Central memory CD4-positive, alpha-beta T cell (primary cell): Measurements from ENCODE around the gene LRRC8C.

ENCODE experiments used
- DNase-seq: peaks from one replicate; pipeline ENCODE4 v3.0.0; 2022

Gene LRRC8C

DNA sequence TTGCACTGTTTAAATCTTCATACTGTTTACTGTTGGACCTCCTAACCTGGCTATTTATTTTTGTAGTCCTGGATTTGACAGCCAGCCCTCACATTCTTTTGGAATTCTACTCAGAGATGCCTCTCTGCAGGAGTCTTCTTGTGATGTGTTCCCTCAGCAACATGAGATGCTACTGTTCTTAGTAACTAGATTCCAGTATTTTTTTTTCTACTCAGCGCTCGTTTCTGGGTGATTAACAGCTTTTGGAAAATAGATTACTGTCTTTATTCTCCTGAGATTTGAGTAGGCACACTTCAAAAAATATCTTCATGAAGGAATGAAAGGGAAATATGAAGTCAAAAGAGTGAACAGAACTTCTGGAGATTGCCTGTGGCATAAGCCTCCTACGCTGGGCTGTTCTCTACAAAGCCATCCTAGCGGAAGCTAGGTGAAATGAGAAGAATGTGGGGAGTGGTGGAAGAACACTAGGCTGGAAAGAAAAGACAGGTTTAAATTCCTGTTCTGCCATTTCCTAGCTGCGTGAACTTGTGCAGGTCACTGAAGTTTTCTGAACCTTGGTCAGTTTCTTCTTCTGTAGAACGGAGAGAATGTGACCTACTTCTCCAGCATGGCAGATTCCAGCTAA lies 75.9 kb downstream of the LRRC8C start:
- no peak for DNase-seq

DNA sequence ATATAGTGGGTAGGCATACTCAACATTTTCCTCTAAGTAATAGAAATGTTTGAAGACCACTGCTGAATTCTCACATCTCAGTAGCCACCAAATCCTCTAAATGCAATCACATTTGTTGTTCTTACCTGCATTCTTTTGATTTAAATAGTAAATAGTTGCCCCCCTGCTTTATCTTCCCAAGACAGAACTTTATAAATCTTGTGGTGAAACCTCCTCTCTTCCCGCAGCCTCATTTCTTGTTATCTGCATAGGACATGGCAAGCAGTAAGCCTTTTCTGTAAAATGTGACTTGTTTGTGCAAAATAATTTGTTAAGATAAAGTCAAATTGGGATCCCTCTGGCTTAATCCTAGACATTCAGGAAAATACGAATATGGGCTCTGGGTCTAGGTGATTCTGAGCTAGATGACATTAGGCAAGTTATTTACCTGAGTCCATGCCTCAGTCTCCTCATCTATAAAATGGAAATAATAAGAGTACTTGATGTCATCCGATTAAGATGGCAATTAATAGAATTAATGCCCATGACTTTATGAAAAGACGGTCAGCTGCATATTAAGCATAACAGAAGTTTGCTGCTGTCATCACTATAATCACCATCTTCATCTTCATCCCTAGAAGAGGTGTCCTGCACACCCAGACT lies 77.7 kb downstream of the LRRC8C start:
- DNase-seq = no peak

GRCh38 chr1:89711140-89711778 lies 78.3 kb downstream of the LRRC8C start:
- no peak for DNase-seq

DNA sequence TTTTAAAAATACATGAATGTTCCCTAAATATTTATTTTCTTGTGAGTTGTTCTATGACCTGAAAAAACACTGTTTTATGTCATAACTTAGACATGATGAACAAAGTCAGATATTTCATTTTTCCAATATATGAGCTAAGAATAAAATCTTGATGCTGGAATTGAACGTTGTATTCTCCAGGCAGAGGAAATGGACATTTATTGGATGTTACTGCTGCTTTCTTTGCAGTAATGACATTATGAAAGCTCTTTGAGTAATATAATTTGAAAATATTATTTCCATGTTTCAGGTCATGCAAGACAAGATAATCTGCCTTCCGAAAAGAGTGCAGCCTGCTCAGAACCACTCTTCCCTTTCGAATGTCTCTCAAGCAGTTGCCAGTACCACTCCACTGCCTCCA lies 79.5 kb downstream of the LRRC8C start:
- no peak for DNase-seq

DNA sequence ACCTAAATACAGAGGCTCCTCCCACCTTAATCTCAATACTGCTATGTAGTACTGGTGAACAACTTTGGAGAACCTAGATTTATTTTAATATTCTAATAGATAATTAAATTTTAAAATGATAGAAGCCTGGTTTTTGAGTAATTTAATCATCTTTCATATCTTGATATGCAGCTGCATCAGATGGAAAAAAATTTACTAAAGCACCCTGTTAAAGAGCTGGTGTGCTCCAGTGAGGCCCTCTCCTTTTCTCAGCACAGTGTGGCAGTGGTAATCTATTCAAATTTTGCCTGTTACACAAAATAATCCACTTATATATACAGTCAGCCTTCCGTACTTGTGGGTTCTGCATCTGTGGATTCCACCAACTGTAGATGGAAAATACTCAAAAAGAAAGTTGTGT lies 82.8 kb downstream of the LRRC8C start:
- DNase-seq = no peak

GRCh38 chr1:89719502-89720306 lies 86.8 kb downstream of the LRRC8C start:
- peak; percentile 13 for DNase-seq

DNA sequence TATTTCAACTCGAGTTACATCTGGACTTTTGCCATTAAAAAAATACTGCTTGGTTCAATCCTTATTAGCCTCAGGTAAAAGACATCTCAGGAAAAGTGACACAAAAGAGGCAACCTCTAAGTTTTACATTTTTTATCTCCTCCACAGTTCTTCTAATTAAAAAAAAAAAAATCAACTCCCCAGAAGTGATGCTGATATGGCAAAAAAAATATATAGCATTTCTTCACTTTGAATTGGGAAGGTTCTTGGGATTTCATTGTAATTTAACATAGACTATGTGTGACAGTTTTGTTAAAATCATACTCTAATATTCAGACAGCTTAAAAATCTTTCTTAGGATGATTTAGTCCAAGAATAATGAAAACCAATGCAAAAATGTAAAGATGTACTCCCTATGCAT lies 87.9 kb downstream of the LRRC8C start:
- DNase-seq = no peak

- DNase-seq = peak; percentile 32
Observed at GRCh38 chr1:89721351-89721750, 88.4 kb downstream of the LRRC8C start.

- DNase-seq = no peak
Observed at GRCh38 chr1:89723144-89723543, 90.2 kb downstream of the LRRC8C start.

GRCh38 chr1:89723863-89724262 lies 90.9 kb downstream of the LRRC8C start:
- DNase-seq = no peak

- DNase-seq = no peak
Observed at GRCh38 chr1:89724369-89725010, 91.6 kb downstream of the LRRC8C start.

GRCh38 chr1:89725011-89725370 lies 92.1 kb downstream of the LRRC8C start:
- DNase-seq = no peak

DNA sequence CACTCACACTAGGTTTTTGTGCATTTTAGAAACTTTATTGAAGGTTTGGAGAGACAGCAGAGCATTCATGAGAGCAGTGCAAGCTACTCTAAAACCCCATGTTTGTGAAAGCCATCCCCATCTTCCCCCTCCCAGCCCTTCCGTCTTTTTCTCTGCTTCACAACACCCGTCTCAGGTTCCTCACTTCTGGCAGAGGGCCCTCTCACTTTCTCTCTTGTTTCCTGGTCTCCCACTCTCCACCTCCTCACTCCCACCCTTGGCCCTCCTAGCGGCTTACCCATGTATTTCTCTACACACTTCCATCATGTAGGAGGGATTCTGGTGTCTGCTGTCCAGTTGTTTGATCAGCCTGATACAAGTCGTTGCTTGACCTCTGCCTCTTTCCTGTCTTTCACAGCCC lies 92.7 kb downstream of the LRRC8C start:
- DNase-seq = no peak

- DNase-seq = no peak
Observed at GRCh38 chr1:89727517-89728312, 94.8 kb downstream of the LRRC8C start.

- DNase-seq = no peak
Observed at GRCh38 chr1:89728381-89728780, 95.5 kb downstream of the LRRC8C start.

DNA sequence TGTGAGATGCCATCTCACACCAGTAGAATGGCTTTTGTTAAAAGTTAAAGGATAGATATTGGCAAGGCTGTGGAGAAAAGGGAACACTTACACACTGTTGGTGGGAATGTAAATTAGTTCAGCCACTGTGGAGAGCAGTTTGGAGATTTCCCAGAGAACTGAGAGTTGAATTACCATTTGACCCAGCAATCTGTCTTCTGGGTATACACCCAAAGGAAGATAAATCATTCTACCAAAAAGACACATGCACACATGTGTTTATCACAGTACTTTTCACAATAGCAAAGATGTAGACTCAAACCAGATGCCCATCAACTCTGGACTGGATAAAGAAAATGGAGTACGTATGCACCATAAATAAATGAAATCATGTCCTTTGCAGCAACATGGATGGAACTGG lies 99.3 kb downstream of the LRRC8C start:
- DNase-seq = no peak

- DNase-seq = no peak
Observed at GRCh38 chr1:89732643-89733222, 99.8 kb downstream of the LRRC8C start.

DNA sequence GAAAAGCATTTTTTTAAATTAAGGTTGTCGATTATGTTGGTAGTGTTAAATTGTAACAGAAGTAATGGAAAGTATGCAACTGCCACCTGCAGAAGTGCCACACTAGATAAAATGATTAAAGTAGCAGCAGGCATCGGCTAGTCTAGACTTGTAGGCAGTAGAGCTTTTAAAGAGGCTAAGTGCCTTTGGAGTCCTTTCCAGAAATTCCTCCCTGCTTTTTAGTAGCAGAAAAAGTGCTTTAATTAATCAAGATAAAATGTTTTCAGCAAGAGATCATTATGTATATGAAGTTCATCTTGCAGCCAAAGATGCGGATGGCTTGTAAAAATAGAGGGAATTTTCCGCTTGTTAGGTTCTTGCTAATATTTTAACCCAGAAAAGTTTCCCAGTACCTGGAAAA lies 100.8 kb downstream of the LRRC8C start:
- no peak for DNase-seq

DNA sequence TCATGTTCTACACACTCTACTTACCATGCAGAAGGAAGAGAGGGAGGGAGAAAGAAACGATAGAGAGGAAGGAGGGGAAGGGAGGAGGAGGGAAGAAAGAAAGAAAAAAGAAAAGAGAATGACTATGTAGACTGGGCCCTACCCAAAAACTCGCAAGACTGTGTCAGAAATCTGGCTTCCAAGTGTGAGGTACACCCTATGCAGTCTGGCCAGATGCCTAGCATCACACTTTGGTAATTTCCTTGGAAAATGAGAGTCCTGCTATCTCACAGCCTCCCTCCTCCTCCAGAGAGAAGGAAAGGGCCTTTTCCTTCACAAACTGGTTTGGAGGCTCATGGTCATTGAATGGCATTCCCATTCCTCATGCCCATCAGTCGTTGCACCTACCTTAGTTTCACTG lies 101.5 kb downstream of the LRRC8C start:
- DNase-seq = no peak

- no peak for DNase-seq
Observed at GRCh38 chr1:89735479-89735878, 102.6 kb downstream of the LRRC8C start.

- no peak for DNase-seq
Observed at GRCh38 chr1:89736937-89737733, 104.2 kb downstream of the LRRC8C start.
